CD4-positive, alpha-beta T cell treated with Interleukin-15 for 4 hours (primary cell): ENCODE measurements around the gene CDH20.
"Not testable (repeated sequence)": the region's sequence is repeated elsewhere in the genome, so short reads cannot be mapped to it uniquely, and the experiment has no call there.

Source experiments
- DNase-seq: peaks from one replicate; pipeline ENCODE4 v3.0.0-alpha.2; 2020; ENCODE audit warnings: low spot score

The CDH20 gene

DNA sequence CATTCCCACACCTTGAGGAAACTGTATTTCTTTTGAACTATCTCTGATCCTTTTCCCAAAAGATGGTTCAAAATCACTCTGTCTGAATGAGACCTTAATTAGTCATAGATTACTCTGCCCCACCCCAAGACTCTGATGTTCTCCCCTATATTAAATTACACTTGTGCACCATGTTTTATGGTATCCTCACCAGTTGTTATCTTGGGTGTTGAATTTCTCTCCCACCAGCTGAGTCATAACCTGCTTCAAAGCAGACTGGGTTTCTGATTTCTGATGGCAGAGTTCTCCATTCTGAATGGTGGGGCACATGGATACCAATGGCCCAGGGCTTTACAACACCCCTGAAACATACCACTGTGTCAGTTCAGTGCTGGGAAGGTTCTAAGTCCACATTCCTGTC is 15.0 kb downstream of the CDH20 start:
- DNase-seq, result no peak

DNA sequence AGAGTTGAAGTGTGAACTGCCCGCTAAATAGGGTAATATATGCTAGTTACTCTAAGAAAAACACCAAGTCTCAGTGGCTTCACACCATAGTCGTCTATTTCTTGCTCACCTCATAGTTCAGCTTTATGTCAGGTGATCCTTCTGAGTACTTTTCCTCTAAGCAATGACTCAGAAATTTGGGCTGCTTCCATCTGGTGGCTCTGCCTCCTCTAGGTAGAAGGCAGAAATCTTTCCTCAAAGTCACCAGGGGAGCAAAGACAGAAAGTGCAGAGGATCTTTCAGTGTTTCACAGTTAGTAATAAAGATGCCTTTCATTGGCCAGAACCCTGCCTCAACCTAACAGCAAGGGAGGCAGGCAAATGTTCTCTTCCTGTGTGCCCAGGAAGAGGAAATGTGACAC is 17.3 kb downstream of the CDH20 start:
- DNase-seq, result no peak

DNA sequence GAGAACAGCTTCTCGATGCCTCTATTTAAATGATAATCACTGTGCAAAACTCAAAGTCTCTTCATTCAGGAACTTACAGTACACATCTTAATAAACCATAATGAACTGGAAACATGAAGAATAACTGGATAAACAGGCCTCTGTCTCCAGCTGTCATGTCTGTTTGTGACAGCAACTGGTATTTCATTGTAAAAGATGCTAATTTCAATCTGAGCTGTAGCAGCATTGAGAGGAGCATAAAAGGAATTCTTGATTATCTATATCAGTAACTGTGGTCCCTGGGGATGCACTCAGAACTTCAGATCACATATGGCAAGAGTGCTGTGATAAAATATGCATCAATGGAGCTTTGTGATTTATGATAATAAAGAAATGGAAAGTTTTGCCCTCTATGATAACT is 18.8 kb downstream of the CDH20 start:
- no peak for DNase-seq

DNA sequence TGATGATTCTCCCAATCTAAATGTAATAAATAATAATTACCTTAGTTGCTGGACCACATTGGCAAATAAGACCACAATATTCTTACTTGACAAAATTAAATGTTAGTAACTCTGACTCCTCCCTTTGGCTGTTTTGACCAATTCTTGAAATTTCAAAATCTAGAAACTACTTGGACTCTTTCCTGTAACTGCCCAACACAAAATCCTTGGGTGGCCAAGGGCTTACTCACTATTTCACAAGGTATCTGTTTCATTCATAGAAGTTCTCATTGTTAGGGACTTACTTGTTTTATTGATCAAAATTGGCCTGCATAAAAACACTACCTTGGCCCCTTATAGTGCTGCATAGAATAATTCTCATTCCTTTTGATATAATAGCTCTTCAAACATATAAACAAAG is 19.4 kb downstream of the CDH20 start:
- no peak for DNase-seq

DNA sequence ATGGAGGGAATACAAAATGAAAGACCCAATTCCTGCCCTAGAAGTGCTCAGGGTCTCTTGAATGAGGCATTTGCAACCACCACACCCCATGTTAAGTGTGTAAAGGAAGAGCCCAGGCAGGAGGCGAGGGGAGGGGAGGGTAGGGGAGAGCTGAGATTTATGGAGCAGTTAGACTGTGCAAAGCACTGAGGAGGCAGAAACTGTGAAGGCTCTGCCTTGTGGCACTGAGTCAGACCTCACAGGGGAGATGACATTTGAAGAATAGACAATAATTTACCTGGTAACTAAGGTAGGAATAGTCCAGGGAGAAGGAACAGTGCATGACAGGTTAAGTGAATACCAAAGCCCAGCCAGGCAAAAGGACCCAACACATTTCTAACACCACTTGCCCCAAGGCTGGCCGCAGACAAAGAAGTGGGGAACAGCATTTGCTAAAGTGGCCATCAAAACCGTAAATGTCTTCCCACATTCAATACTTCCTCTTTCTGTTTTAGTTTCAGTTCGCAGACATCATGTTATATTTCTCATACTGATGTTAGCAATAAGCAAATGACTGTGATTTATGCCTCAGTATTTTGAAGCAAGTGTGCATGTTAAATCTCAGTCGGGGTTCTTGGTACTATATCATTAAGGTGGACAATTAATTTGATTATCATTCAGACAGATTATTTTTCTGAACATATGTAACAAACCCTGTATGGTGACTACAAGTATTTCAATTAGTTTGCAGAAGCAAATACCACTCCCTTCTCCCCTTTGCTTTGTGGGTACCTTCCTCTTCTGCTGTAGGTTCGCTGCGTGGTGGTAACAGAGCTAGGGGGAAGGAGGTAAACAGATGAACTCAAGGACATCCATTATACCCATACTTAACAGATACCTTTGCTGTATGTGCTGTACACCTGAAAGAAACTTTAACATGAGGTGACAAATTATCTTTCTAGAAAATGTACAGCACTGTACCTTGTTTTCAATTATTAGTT is 27.5 kb downstream of the CDH20 start:
- no peak for DNase-seq

DNA sequence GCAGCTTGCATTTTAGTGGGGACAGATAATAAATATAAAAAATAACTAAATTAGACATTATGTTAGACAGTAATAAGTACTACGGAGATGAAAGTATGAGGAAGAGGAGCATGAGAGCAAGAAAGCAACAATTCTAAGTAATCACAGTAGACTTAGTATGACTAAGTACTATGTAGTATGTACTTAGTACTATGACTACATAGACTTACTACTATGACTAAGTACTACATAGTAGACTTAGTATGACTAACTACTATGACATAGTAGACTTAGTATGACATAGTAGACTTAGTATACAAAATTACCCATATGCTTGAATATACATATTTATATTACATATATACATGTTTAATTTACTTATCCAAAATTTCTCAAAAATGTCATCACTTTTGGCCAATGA is 29.3 kb downstream of the CDH20 start:
- no peak for DNase-seq

DNA sequence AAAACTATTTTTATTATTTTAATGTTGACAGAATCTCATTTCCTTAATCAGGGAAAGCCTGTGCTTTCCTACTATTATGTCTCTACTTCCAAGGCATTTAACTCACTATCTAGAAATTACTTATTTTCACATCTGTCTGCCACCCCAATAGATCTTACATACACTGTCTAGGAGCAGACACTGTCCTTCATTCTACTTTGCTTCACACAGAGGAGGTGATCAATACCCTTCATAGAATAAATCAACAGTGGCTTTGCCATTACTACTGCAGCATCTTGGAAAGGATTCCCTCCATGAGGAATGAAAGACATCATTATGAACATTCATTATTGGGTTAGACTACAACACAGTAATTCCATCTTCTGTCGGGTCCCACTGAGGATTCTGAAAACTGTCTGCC is 31.7 kb downstream of the CDH20 start:
- no peak for DNase-seq

DNA sequence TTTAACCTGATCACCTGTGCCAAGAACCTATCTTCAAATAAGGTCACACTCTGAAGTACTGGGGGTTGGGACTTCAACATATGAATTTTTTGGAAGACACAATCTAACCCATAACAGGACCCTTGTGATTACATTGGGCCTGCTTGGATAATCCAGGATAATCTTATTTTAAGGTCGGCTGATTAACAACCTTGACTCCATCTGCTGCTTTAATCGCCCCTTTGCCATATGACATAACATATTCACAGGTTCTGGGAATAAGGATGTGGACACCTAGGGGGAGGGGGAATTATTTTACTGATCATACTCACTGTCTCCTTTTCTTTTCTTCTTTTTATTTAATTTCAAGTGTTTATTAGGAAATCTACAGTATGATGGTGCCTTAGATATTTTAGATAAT is 34.8 kb downstream of the CDH20 start:
- no peak for DNase-seq

DNA sequence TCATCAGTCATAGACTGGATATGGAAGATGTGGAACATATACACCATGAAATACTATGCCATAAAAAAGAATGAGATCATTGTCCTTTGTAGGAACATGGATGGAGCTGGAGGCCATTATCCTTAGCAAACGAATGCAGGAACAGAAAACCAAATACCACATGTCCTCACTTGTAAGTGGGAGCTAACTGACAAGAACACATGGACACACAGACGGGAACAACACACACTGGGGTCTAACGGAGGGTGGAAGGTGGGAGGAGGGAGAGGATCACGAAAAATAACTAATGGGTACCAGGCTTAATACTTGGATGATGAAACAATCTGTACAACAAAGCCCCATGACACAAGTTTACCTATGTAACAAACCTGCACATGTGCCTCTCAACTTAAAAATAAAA is 36.4 kb downstream of the CDH20 start:
- not testable (repeated sequence) for DNase-seq

DNA sequence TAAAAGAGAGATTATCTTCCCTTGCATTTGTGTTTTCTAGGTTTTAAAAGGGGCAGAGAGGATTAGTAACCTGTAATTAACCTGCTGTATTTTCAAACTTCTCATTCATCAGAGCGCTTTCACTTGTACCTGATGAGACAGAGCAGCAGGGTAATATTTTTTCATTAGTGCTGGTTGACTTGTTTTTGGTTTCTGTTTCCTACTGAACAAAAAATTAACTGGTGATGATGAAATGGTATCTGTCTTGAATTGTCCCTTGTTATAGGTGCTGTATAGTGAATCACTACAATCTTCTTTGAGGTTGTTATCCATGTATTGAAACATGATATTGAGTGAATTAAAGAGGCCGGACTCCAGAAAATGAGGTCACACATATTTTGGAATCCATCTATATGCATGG is 37.9 kb downstream of the CDH20 start:
- DNase-seq, result no peak

DNA sequence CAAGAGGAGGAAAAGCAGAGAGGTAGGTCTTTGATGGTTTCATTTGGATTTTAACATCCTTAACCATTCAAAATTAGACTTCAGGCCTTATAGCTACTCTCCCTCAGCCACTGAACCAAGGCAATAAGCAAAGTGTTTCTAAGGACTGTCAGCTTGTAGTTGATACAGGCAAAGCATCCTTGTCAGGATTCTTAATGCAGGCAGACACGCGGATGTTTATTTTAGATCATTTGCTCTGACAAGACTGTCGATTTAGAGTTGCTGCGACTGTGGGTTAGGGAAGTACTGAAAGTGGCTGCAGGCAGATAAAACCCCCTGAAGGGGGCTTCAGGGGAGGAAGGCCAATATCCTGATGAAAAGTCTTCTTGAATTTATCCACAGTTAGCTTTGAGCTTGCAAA is 46.6 kb downstream of the CDH20 start:
- DNase-seq, result no peak

DNA sequence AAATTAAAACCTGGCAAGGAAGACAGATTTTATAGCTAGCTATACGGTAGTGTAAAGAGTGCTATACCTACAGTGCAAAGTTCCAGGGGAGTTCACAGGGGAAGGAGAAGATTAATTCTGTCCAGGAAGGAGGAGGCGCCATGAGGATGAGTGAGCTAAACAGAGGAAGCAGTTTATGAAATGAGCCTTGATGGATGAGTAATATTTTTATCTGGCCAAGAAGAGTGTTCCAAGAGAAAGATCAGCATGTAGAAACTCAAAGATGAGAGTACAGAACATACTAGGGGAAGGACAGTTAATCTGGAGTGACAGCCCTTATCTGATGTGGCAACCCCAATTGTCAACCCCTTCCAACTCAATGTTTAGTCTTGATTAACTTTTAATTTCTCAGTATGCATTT is 54.8 kb downstream of the CDH20 start:
- DNase-seq, result no peak

DNA sequence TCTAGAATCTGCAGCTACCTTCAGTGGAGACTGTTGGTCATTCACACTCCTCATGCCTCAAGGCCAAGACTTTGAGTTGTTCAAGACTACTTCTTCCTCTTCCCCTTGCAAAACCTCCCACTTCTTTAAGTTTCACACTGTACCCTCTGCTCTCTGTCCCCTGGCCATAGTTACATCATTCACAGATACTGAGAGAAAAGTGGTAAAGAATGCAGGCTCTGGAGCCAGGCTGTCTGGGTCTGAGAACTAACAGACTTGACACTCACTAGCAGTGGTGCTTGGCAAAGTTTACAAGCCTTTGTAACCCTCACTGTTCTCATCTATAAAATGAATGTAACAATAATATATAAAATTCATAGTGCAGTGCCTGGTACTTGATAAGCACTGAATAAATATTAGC is 61.8 kb downstream of the CDH20 start:
- no peak for DNase-seq

DNA sequence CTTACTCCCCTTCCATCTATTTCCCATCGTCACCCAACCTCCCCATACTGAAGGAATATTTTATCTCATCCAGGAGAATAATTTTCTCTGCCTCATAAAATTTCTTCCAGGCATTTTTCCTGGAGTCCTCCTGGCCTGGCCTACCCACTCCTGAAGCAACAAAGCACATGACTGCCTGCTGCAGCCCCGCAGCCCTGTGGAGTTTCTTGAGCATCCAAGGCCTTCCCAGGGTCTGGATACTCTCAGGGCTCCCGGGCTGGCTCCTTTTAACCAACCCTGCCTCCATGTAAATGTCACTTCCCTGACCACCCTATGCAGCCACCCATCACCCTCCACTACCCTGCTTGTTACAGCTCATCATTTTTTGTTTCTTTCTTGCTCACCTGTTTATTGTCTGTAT is 64.0 kb downstream of the CDH20 start:
- no peak for DNase-seq

DNA sequence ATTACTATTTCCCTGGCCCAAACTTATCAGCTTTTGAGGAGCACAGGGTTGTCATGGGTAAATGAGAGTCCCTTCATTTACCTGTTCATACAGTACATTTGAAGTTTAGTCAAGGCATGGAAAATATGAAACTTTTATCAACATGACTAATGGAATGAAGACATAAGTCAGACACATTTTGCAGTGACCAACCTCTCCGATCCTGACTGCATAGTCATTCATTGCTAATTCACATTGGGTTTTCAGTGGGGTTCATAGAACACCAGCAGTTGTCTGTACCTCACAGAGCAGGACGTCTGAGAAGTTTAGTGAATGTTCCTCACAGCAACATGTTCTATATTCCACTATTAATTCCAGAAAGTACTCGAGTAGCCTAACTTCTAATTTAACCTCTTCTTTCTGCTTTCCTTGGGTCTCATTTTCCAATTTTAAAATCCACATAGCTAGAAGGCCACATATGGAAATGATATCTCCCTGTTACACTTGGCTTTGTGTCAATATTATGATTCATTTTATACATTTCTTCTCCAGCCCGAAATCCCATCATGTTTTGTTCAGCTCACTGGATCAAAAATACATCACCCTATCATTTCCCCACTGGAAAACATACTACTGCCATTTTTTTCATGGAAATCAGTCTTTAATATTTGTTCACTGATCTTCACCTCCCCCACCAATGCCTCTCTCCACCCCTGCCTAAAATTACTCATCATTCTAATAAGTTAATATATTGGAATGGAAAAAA is 65.9 kb downstream of the CDH20 start:
- no peak for DNase-seq

DNA sequence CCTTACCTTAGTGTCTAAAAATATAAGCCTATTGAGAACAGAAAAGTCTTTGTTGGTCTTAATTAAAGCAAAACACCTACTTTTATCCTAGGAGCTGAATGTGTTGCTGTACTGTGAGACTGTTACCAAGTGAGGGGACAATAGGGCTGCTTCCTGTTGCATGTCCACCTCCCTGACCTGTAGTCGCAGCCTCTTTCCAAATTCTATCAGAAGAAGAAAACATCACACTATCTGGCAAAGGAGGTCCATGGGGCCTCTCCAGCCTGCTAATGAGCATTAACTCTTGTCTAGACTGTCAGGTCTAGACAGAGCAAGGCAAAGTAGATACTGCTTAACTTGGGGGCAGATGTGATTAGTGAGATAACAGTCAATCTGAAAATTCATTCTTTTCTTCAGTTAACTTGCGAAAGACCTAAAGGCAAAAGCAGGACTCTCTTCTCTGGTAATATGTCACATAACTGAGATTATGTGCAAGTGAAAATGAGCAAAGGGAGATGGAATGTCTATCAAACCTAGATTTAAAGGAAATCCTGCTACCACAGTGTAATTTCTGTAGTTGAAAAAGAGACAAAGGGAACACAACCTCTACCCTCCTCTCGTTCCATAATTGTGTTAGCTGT is 66.9 kb downstream of the CDH20 start:
- no peak for DNase-seq

DNA sequence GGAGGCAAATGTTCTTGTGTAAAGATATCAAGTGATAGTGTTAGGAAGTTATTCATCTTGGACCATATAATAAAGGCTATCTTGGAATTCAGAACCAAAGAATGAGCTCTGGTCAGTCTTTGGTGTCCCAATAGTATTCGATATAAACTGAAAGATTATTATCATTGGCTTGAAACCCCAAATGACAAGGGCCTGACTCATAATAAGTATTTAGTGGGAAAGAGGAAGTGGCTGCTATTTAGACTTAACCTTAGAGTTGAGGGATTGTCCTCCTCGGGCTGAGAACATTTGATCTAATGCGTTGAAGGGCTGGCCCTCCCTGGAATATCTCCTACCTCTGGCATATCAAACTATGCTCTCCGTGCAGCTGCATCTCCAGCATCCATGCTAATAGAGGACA is 67.5 kb downstream of the CDH20 start:
- DNase-seq, result no peak

DNA sequence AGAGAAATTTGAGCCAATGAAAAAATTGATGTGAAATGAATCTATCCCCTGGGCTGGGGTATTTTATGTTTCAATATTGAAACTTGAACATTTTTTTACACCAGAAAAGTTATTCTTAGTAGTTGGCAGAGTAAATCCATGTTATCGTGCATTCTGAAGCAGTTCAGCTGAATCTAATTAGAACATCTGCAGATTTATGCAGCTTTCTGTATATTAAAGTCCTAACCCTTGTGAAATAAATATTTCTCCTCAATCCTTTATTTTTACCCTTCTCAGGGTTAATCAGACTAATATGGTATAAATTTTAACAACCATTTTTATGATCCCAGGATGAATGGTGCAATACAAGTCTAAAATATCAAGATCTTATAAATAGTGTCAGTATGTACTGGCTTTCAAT is 69.5 kb downstream of the CDH20 start:
- no peak for DNase-seq

DNA sequence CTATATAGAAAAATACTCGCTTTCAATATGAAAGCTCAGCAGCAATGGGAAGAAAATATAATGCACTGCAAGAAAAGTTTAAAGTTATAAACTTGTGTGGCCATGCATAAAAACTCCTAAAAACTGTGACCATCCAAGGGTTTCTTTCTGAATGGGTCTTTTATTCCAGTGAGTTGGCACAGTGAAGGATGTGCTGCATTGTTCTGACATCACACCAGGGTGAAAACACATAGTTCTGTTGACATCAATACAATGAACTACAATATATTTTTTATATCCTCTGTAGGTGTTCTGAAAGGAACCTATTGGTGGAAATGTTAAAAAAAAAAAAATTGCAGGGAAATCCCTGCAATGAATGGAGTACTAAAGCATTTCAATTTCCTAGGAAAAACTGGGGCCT is 80.2 kb downstream of the CDH20 start:
- no peak for DNase-seq

DNA sequence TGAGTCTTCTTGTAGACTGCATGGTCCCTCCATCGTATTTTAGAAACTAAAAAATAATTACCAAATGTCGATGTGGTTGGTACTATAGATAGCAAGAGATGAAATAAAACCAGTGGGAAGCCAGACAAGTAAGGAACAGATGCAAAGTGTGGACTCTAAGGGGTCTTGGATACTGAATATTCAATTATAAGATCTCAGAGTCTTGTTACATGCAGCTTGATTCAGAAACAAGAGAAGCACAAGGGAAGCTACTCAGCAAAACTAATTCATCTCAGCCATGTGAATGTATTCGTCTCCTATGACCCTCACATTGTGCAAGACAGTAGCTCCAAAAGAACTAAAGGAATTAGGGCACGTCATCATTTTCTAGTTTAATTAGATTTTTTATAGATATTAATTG is 80.9 kb downstream of the CDH20 start:
- DNase-seq, result no peak

DNA sequence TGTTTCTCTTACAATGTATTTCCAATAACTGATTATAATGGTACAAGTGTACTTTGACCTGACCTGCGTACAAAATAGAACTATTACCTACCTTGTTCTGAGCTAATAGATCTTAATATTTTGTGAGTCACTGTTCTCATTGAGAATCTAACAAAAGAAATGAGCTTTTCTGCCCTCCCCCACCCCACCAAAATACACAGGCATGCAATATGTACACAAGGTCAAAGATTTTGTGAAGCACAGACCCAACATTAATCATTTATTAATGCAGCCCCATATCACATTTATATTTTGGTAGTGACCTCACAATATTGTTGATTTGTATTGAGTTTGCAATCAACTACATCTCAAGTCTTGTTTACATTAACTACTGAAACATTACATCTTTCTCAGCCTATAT is 86.5 kb downstream of the CDH20 start:
- no peak for DNase-seq

DNA sequence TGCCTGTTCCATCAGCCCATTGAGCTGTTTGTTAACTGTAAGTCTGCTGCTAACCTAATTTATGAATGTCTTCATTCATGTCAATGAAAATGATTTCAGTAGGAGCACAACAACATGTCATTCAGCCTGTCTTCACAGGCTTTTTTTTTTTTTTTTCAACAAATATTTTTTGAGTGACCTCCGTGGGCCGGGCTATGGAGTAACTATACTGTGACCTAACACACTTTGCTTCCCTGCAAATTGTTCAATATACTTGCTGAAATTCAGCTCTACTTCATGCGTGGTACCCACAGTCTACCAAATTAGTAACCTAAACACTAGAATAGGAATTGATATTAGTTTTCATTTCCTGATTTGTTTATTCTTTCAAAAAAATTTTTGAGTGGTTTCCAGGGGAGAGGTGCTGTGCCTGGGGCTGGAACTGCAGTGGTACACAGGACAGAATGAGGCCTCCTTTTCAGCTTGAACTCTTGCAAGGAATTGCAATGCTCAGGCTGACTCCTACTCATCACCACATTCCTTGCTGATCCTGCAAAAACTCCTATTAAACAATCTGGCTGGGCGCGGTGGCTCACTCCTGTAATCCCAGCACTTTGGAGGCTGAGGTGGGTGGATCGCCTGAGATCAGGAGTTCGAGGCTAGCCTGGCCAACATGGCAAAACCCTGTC is 87.1 kb downstream of the CDH20 start:
- DNase-seq, result no peak
